ENCODE data around the gene KLK3. TPM values are rescaled to one million over a fixed set of nuclear protein-coding genes. Genes with fewer than 3 reads are reported as not detected.
A peak's percentile ranks its signal among the peaks of the same experiment; 100 is the strongest.

The KLK3 gene
- polyA plus RNA-seq, 4 donors, result 0.07 to 1.6 (median 0.69) TPM

- peaks cover 0 to 10% (median 0%) of the 10 kb centered on the region in 3 donors for H3K27me3 ChIP-seq (ENCODE audit: control insufficient read depth in 3 of 3, insufficient read depth in 3 of 3, low read length in 3 of 3)
- H3K36me3 ChIP-seq (ENCODE audit: control insufficient read depth in 3 of 3, insufficient read depth in 2 of 3, low read depth in 1 of 3, low read length in 3 of 3), result no peaks in the 10 kb centered on the region
- no peak for FAIRE-seq
- no peak overlapping the region for H3K4me3 ChIP-seq (ENCODE audit: low read depth in 1 of 3, low read length in 3 of 3)
- H3K9me3 ChIP-seq (ENCODE audit: control insufficient read depth in 2 of 2, insufficient read depth in 1 of 2, low read depth in 1 of 2, low read length in 1 of 2), result no peaks in the 10 kb centered on the region
- H3K27ac ChIP-seq (ENCODE audit: low read depth in 1 of 3, low read length in 2 of 3), result no peak overlapping the region
- no peaks in the 10 kb centered on the region for H3K4me1 ChIP-seq (ENCODE audit: control insufficient read depth in 3 of 3, insufficient read depth in 2 of 3, low read depth in 1 of 3, low read length in 2 of 3)
- WGBS, 3 donors, result 11 to 20% (median 19%) methylated on average over 8 of the region's 8 CpGs
- DNase-seq, result peak in 1 of 2 donors; percentile 21
Measured at GRCh38 chr19:50877338-50877737, 22.6 kb downstream of the KLK3 start.

- 56 to 71% (median 59%) methylated on average over 5 of the region's 5 CpGs for WGBS, 3 donors
- peaks cover 0 to 10% (median 0%) of the 10 kb centered on the region in 3 donors for H3K27me3 ChIP-seq (ENCODE audit: control insufficient read depth in 3 of 3, insufficient read depth in 3 of 3, low read length in 3 of 3)
- H3K4me1 ChIP-seq (ENCODE audit: control insufficient read depth in 3 of 3, insufficient read depth in 2 of 3, low read depth in 1 of 3, low read length in 2 of 3), result no peaks in the 10 kb centered on the region
- H3K4me3 ChIP-seq (ENCODE audit: low read depth in 1 of 3, low read length in 3 of 3), result no peak overlapping the region
- H3K27ac ChIP-seq (ENCODE audit: low read depth in 1 of 3, low read length in 2 of 3), result no peak overlapping the region
- FAIRE-seq (no peak), DNase-seq (no peak)
- no peaks in the 10 kb centered on the region for H3K36me3 ChIP-seq (ENCODE audit: control insufficient read depth in 3 of 3, insufficient read depth in 2 of 3, low read depth in 1 of 3, low read length in 3 of 3)
- no peaks in the 10 kb centered on the region for H3K9me3 ChIP-seq (ENCODE audit: control insufficient read depth in 2 of 2, insufficient read depth in 1 of 2, low read depth in 1 of 2, low read length in 1 of 2)
Measured at GRCh38 chr19:50878851-50879250, 24.1 kb downstream of the KLK3 start.

- Histone ChIP-seq H3K4me3 (ENCODE audit: low read depth in 1 of 3, low read length in 3 of 3) (no peak overlapping the region), H3K27me3 (ENCODE audit: control insufficient read depth in 3 of 3, insufficient read depth in 3 of 3, low read length in 3 of 3) (peaks cover 0 to 10% (median 0%) of the 10 kb centered on the region in 3 donors), H3K36me3 (ENCODE audit: control insufficient read depth in 3 of 3, insufficient read depth in 2 of 3, low read depth in 1 of 3, low read length in 3 of 3) (no peaks in the 10 kb centered on the region), H3K27ac (ENCODE audit: low read depth in 1 of 3, low read length in 2 of 3) (no peak overlapping the region), H3K4me1 (ENCODE audit: control insufficient read depth in 3 of 3, insufficient read depth in 2 of 3, low read depth in 1 of 3, low read length in 2 of 3) (no peaks in the 10 kb centered on the region), H3K9me3 (ENCODE audit: control insufficient read depth in 2 of 2, insufficient read depth in 1 of 2, low read depth in 1 of 2, low read length in 1 of 2) (no peaks in the 10 kb centered on the region)
- FAIRE-seq, result no peak
- DNase-seq, result no peak
- WGBS, 3 donors, result 56 to 74% (median 71%) methylated on average over 5 of the region's 5 CpGs
Measured at GRCh38 chr19:50880241-50880640, 25.5 kb downstream of the KLK3 start.

- DNase-seq, result no peak
- Histone ChIP-seq H3K27ac (ENCODE audit: low read depth in 1 of 3, low read length in 2 of 3) (no peak overlapping the region), H3K4me1 (ENCODE audit: control insufficient read depth in 3 of 3, insufficient read depth in 2 of 3, low read depth in 1 of 3, low read length in 2 of 3) (no peaks in the 10 kb centered on the region), H3K9me3 (ENCODE audit: control insufficient read depth in 2 of 2, insufficient read depth in 1 of 2, low read depth in 1 of 2, low read length in 1 of 2) (no peaks in the 10 kb centered on the region), H3K4me3 (ENCODE audit: low read depth in 1 of 3, low read length in 3 of 3) (no peak overlapping the region), H3K36me3 (ENCODE audit: control insufficient read depth in 3 of 3, insufficient read depth in 2 of 3, low read depth in 1 of 3, low read length in 3 of 3) (no peaks in the 10 kb centered on the region), H3K27me3 (ENCODE audit: control insufficient read depth in 3 of 3, insufficient read depth in 3 of 3, low read length in 3 of 3) (peaks cover 0 to 4% (median 0%) of the 10 kb centered on the region in 3 donors)
- WGBS, 3 donors, result 51 to 76% (median 66%) methylated on average over 3 of the region's 3 CpGs
- no peak for FAIRE-seq
Measured at GRCh38 chr19:50882188-50882587, 27.5 kb downstream of the KLK3 start.

- H3K27ac ChIP-seq (ENCODE audit: low read depth in 1 of 3, low read length in 2 of 3), result no peak overlapping the region
Measured at GRCh38 chr19:50889638-50890037, 34.9 kb downstream of the KLK3 start.

GRCh38 chr19:50890422-50891252 lies 35.9 kb downstream of the KLK3 start:
- no peak overlapping the region for H3K27ac ChIP-seq (ENCODE audit: low read depth in 1 of 3, low read length in 2 of 3)
- FAIRE-seq, result no peak
- 45 to 65% (median 58%) methylated on average over 5 of the region's 5 CpGs for WGBS, 3 donors

More at GRCh38 chr19:50889638-50890037, 34.9 kb downstream of the KLK3 start:
- H3K4me1 ChIP-seq (ENCODE audit: control insufficient read depth in 3 of 3, insufficient read depth in 2 of 3, low read depth in 1 of 3, low read length in 2 of 3), result no peaks in the 10 kb centered on the region
- DNase-seq, result no peak
- no peak for FAIRE-seq
- H3K4me3 ChIP-seq (ENCODE audit: low read depth in 1 of 3, low read length in 3 of 3), result no peak overlapping the region
- peaks cover 0 to 3% of the 10 kb centered on the region in 2 donors for H3K9me3 ChIP-seq (ENCODE audit: control insufficient read depth in 2 of 2, insufficient read depth in 1 of 2, low read depth in 1 of 2, low read length in 1 of 2)
- H3K27me3 ChIP-seq (ENCODE audit: control insufficient read depth in 3 of 3, insufficient read depth in 3 of 3, low read length in 3 of 3), result no peaks in the 10 kb centered on the region
- WGBS, 3 donors, result 9 to 61% (median 21%) methylated on average over 3 of the region's 3 CpGs
- H3K36me3 ChIP-seq (ENCODE audit: control insufficient read depth in 3 of 3, insufficient read depth in 2 of 3, low read depth in 1 of 3, low read length in 3 of 3), result no peaks in the 10 kb centered on the region

GRCh38 chr19:50891253-50891625 lies 36.5 kb downstream of the KLK3 start:
- no peak overlapping the region for H3K4me3 ChIP-seq (ENCODE audit: low read depth in 1 of 3, low read length in 3 of 3)
- no peaks in the 10 kb centered on the region for H3K4me1 ChIP-seq (ENCODE audit: control insufficient read depth in 3 of 3, insufficient read depth in 2 of 3, low read depth in 1 of 3, low read length in 2 of 3)
- no peak overlapping the region for H3K27ac ChIP-seq (ENCODE audit: low read depth in 1 of 3, low read length in 2 of 3)
- no peaks in the 10 kb centered on the region for H3K27me3 ChIP-seq (ENCODE audit: control insufficient read depth in 3 of 3, insufficient read depth in 3 of 3, low read length in 3 of 3)
- 74 to 92% (median 84%) methylated on average over 5 of the region's 5 CpGs for WGBS, 3 donors
- peaks cover 0 to 3% of the 10 kb centered on the region in 2 donors for H3K9me3 ChIP-seq (ENCODE audit: control insufficient read depth in 2 of 2, insufficient read depth in 1 of 2, low read depth in 1 of 2, low read length in 1 of 2)
- H3K36me3 ChIP-seq (ENCODE audit: control insufficient read depth in 3 of 3, insufficient read depth in 2 of 3, low read depth in 1 of 3, low read length in 3 of 3), result no peaks in the 10 kb centered on the region
- DNase-seq, result no peak
- no peak for FAIRE-seq

More at GRCh38 chr19:50890422-50891252, 35.9 kb downstream of the KLK3 start:
- DNase-seq, result no peak
- Histone ChIP-seq H3K27me3 (ENCODE audit: control insufficient read depth in 3 of 3, insufficient read depth in 3 of 3, low read length in 3 of 3) (no peaks in the 10 kb centered on the region), H3K4me1 (ENCODE audit: control insufficient read depth in 3 of 3, insufficient read depth in 2 of 3, low read depth in 1 of 3, low read length in 2 of 3) (no peaks in the 10 kb centered on the region), H3K4me3 (ENCODE audit: low read depth in 1 of 3, low read length in 3 of 3) (no peak overlapping the region), H3K9me3 (ENCODE audit: control insufficient read depth in 2 of 2, insufficient read depth in 1 of 2, low read depth in 1 of 2, low read length in 1 of 2) (peaks cover 0 to 3% of the 10 kb centered on the region in 2 donors), H3K36me3 (ENCODE audit: control insufficient read depth in 3 of 3, insufficient read depth in 2 of 3, low read depth in 1 of 3, low read length in 3 of 3) (no peaks in the 10 kb centered on the region)

GRCh38 chr19:50893047-50893736 lies 38.5 kb downstream of the KLK3 start:
- no peak for FAIRE-seq

More at GRCh38 chr19:50893047-50893736, 38.5 kb downstream of the KLK3 start:
- 90 to 92% (median 91%) methylated on average over 18 of the region's 18 CpGs for WGBS, 3 donors
- H3K4me1 ChIP-seq (ENCODE audit: control insufficient read depth in 3 of 3, insufficient read depth in 2 of 3, low read depth in 1 of 3, low read length in 2 of 3), result no peaks in the 10 kb centered on the region
- H3K27me3 ChIP-seq (ENCODE audit: control insufficient read depth in 3 of 3, insufficient read depth in 3 of 3, low read length in 3 of 3), result peaks cover 0 to 3% (median 0%) of the 10 kb centered on the region in 3 donors
- DNase-seq, result no peak
- peaks cover 0 to 3% of the 10 kb centered on the region in 2 donors for H3K9me3 ChIP-seq (ENCODE audit: control insufficient read depth in 2 of 2, insufficient read depth in 1 of 2, low read depth in 1 of 2, low read length in 1 of 2)
- no peak overlapping the region for H3K27ac ChIP-seq (ENCODE audit: low read depth in 1 of 3, low read length in 2 of 3)
- H3K36me3 ChIP-seq (ENCODE audit: control insufficient read depth in 3 of 3, insufficient read depth in 2 of 3, low read depth in 1 of 3, low read length in 3 of 3), result no peaks in the 10 kb centered on the region
- H3K4me3 ChIP-seq (ENCODE audit: low read depth in 1 of 3, low read length in 3 of 3), result no peak overlapping the region
